ENCODE data around the gene TMTC2. TPM values are rescaled to one million over a fixed set of nuclear protein-coding genes. Genes with fewer than 3 reads are reported as not detected.

TMTC2 gene
- total and polyA plus RNA-seq, 12 donors, result 1.6 to 4.4 (median 2.7) TPM

DNA sequence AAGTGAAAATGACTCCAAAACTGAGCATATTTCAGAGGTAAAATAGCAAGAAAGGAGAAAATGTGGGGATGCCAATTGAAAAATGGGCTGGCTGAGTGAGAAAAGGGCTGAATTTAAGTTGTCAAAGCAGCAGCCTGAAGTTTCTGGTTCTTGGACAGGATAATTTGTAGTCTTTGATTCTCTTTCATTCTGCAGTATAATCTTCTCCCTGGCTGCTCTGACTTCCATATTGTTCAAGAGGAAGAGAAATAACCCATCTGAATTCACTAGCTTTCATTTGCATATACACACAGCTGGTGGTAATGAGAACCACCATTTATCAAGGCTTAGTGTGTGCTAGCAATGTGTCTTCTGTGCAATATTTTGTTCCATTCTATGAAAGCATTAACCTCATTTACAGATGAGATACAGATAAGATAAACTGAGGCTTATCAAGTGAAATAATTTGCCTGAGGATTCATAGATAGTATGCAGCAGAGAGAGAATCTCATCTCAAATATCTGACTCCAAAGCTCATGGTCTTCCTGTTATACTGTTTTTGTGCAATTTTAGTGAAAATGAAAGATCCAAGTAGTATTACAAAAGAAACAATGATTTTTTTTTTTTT is 184.2 kb downstream of the TMTC2 start:
- H3K4me3 ChIP-seq, result no peak overlapping the region
- no peak overlapping the region for H3K27ac ChIP-seq
- H3K9me3 ChIP-seq (replicated peaks in 1 of 3), result no peaks in the 10 kb centered on the region
- no peak for DNase-seq
- H3K27me3 ChIP-seq, result no peaks in the 10 kb centered on the region
- TF ChIP-seq CTCF (IDR thresholded peaks at IDR 0.05) (no peak), POLR2A (IDR thresholded peaks at IDR 0.05) (no peak)
- intact Hi-C loops (cut with DNase I), result no loop called here
- no peaks in the 10 kb centered on the region for H3K36me3 ChIP-seq (replicated peaks in 1 of 2)
- H3K4me1 ChIP-seq (replicated peaks in 1 of 2), result peaks cover 0 to 6% of the 10 kb centered on the region in 2 donors

GRCh38 chr12:82872088-82872487 is 185.4 kb downstream of the TMTC2 start:
- intact Hi-C loops (cut with DNase I), result no loop called here
- peaks cover 0 to 6% of the 10 kb centered on the region in 2 donors for H3K4me1 ChIP-seq (replicated peaks in 1 of 2)
- DNase-seq, result no peak
- no peaks in the 10 kb centered on the region for H3K27me3 ChIP-seq
- no peak overlapping the region for H3K27ac ChIP-seq
- WGBS, 4 donors, result 78 to 91% (median 83%) methylated on average over 2 of the region's 2 CpGs
- no peaks in the 10 kb centered on the region for H3K36me3 ChIP-seq (replicated peaks in 1 of 2)
- TF ChIP-seq POLR2A (IDR thresholded peaks at IDR 0.05) (no peak), CTCF (IDR thresholded peaks at IDR 0.05) (no peak)
- no peak overlapping the region for H3K4me3 ChIP-seq
- no peaks in the 10 kb centered on the region for H3K9me3 ChIP-seq (replicated peaks in 1 of 3)

DNA sequence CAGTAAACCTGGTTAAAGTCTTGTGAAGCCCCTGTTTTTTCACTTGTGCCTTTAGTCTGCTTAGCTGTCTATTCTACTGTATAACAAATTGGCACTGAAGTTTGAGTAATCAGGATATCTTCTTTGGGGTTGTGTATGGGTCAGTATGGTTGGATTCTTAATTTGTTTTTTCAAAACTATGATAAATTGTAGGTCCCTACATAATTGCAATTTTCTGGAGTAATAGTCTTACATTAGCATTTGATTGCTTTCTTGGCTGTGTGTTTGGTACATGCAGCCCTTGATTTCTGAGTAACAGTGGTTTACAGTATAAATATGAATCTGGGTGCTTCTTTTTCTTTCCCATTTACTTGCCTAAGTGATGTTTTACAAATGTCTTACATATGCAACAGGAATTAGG is 186.6 kb downstream of the TMTC2 start:
- no peaks in the 10 kb centered on the region for H3K4me1 ChIP-seq (replicated peaks in 1 of 2)
- H3K36me3 ChIP-seq (replicated peaks in 1 of 2), result no peaks in the 10 kb centered on the region
- H3K27ac ChIP-seq, result no peak overlapping the region
- no peak overlapping the region for H3K4me3 ChIP-seq
- intact Hi-C loops (cut with DNase I), result no loop called here
- TF ChIP-seq CTCF (IDR thresholded peaks at IDR 0.05), result no peak
- TF ChIP-seq POLR2A (IDR thresholded peaks at IDR 0.05), result no peak
- no peak for DNase-seq
- H3K27me3 ChIP-seq, result no peaks in the 10 kb centered on the region
- H3K9me3 ChIP-seq (replicated peaks in 1 of 3), result no peaks in the 10 kb centered on the region

- TF ChIP-seq CTCF (IDR thresholded peaks at IDR 0.05), result no peak
- no peak for TF ChIP-seq POLR2A (IDR thresholded peaks at IDR 0.05)
- WGBS, 4 donors, result 83 to 92% (median 89%) methylated on average over 3 of the region's 3 CpGs
- no peaks in the 10 kb centered on the region for H3K4me1 ChIP-seq (replicated peaks in 1 of 2)
- no peak for DNase-seq
- H3K4me3 ChIP-seq, result no peak overlapping the region
- H3K27ac ChIP-seq, result no peak overlapping the region
- no peaks in the 10 kb centered on the region for H3K9me3 ChIP-seq (replicated peaks in 1 of 3)
- no peaks in the 10 kb centered on the region for H3K36me3 ChIP-seq (replicated peaks in 1 of 2)
- no peaks in the 10 kb centered on the region for H3K27me3 ChIP-seq
- intact Hi-C loops (cut with DNase I), result no loop called here
Measured at GRCh38 chr12:82873951-82874350, 187.2 kb downstream of the TMTC2 start.

Data from adrenal gland (tissue), 12 donors.